ENCODE results near the gene MICU2.

MICU2 gene

GRCh38 chr13:21531455-21531854 lies 72.5 kb downstream of the MICU2 start:
- no peak for DNase-seq (ENCODE audit: low read depth, low spot score)
- Histone ChIP-seq H3K4me3 (no peak overlapping the region), H3K9ac (ENCODE audit: insufficient read length) (no peak overlapping the region), H3K9me3 (ENCODE audit: low read depth, low read length) (no peaks in the 10 kb centered on the region), H3K36me3 (ENCODE audit: insufficient read depth, low read length) (no peaks in the 10 kb centered on the region), H3K27ac (no peak overlapping the region)
- TF ChIP-seq POLR2AphosphoS5 (IDR thresholded peaks at IDR 0.05; ENCODE audit: borderline replicate concordance, low read depth, low read length) (no peak), FOXP2 (optimal IDR thresholded peaks at IDR 0.05; ENCODE audit: control extremely low read depth, extremely low read length, insufficient read depth) (no peak), EZH2 (IDR thresholded peaks at IDR 0.05) (no peak)

GRCh38 chr13:21530656-21531055 lies 73.3 kb downstream of the MICU2 start:
- no peak for DNase-seq (ENCODE audit: low read depth, low spot score)

GRCh38 chr13:21529146-21529893 lies 74.7 kb downstream of the MICU2 start:
- H3K27ac ChIP-seq = no peak overlapping the region
- H3K36me3 ChIP-seq (ENCODE audit: insufficient read depth, low read length) = no peaks in the 10 kb centered on the region
- no peak for TF ChIP-seq POLR2AphosphoS5 (IDR thresholded peaks at IDR 0.05; ENCODE audit: borderline replicate concordance, low read depth, low read length)
- TF ChIP-seq EZH2 (IDR thresholded peaks at IDR 0.05) = no peak
- TF ChIP-seq FOXP2 (optimal IDR thresholded peaks at IDR 0.05; ENCODE audit: control extremely low read depth, extremely low read length, insufficient read depth) = no peak
- H3K9me3 ChIP-seq (ENCODE audit: low read depth, low read length) = no peaks in the 10 kb centered on the region
- no peak overlapping the region for H3K9ac ChIP-seq (ENCODE audit: insufficient read length)
- DNase-seq (ENCODE audit: low read depth, low spot score) = no peak
- H3K4me3 ChIP-seq = no peak overlapping the region

More at GRCh38 chr13:21530656-21531055, 73.3 kb downstream of the MICU2 start:
- no peaks in the 10 kb centered on the region for H3K36me3 ChIP-seq (ENCODE audit: insufficient read depth, low read length)
- no peak overlapping the region for H3K27ac ChIP-seq
- no peak overlapping the region for H3K9ac ChIP-seq (ENCODE audit: insufficient read length)
- no peak for TF ChIP-seq POLR2AphosphoS5 (IDR thresholded peaks at IDR 0.05; ENCODE audit: borderline replicate concordance, low read depth, low read length)
- TF ChIP-seq FOXP2 (optimal IDR thresholded peaks at IDR 0.05; ENCODE audit: control extremely low read depth, extremely low read length, insufficient read depth) = no peak
- no peak for TF ChIP-seq EZH2 (IDR thresholded peaks at IDR 0.05)
- H3K4me3 ChIP-seq = no peak overlapping the region
- no peaks in the 10 kb centered on the region for H3K9me3 ChIP-seq (ENCODE audit: low read depth, low read length)

GRCh38 chr13:21528616-21529015 lies 75.4 kb downstream of the MICU2 start:
- no peak for DNase-seq (ENCODE audit: low read depth, low spot score)
- Histone ChIP-seq H3K9ac (ENCODE audit: insufficient read length) (no peak overlapping the region), H3K4me3 (no peak overlapping the region), H3K27ac (no peak overlapping the region), H3K9me3 (ENCODE audit: low read depth, low read length) (no peaks in the 10 kb centered on the region), H3K36me3 (ENCODE audit: insufficient read depth, low read length) (no peaks in the 10 kb centered on the region)
- no peak for TF ChIP-seq POLR2AphosphoS5 (IDR thresholded peaks at IDR 0.05; ENCODE audit: borderline replicate concordance, low read depth, low read length)
- TF ChIP-seq EZH2 (IDR thresholded peaks at IDR 0.05) = no peak
- no peak for TF ChIP-seq FOXP2 (optimal IDR thresholded peaks at IDR 0.05; ENCODE audit: control extremely low read depth, extremely low read length, insufficient read depth)

- no peak for DNase-seq (ENCODE audit: low read depth, low spot score)
- H3K36me3 ChIP-seq (ENCODE audit: insufficient read depth, low read length) = 0 out of 2 replicates have a peak, but pooled peaks cover 5% of the 10 kb centered on the region
- H3K9ac ChIP-seq (ENCODE audit: insufficient read length) = no peak overlapping the region
- H3K27ac ChIP-seq = no peak overlapping the region
- H3K4me3 ChIP-seq = no peak overlapping the region
- no peak for TF ChIP-seq FOXP2 (optimal IDR thresholded peaks at IDR 0.05; ENCODE audit: control extremely low read depth, extremely low read length, insufficient read depth)
- no peak for TF ChIP-seq POLR2AphosphoS5 (IDR thresholded peaks at IDR 0.05; ENCODE audit: borderline replicate concordance, low read depth, low read length)
- no peak for TF ChIP-seq EZH2 (IDR thresholded peaks at IDR 0.05)
- H3K9me3 ChIP-seq (ENCODE audit: low read depth, low read length) = no peaks in the 10 kb centered on the region
These were observed 77.0 kb downstream of the MICU2 start for GRCh38 chr13:21526707-21527540.

GRCh38 chr13:21522847-21523246 lies 81.1 kb downstream of the MICU2 start:
- TF ChIP-seq FOXP2 (optimal IDR thresholded peaks at IDR 0.05; ENCODE audit: control extremely low read depth, extremely low read length, insufficient read depth) (no peak), POLR2AphosphoS5 (IDR thresholded peaks at IDR 0.05; ENCODE audit: borderline replicate concordance, low read depth, low read length) (no peak), EZH2 (IDR thresholded peaks at IDR 0.05) (no peak)
- H3K36me3 ChIP-seq (ENCODE audit: insufficient read depth, low read length) = 0 out of 2 replicates have a peak, but pooled peaks cover 5% of the 10 kb centered on the region

GRCh38 chr13:21522130-21522529 lies 81.8 kb downstream of the MICU2 start:
- Histone ChIP-seq H3K36me3 (ENCODE audit: insufficient read depth, low read length) (0 out of 2 replicates have a peak, but pooled peaks cover 5% of the 10 kb centered on the region), H3K9ac (ENCODE audit: insufficient read length) (no peak overlapping the region), H3K27ac (no peak overlapping the region), H3K4me3 (no peak overlapping the region), H3K9me3 (ENCODE audit: low read depth, low read length) (no peaks in the 10 kb centered on the region)
- DNase-seq (ENCODE audit: low read depth, low spot score) = no peak
- no peak for TF ChIP-seq EZH2 (IDR thresholded peaks at IDR 0.05)
- no peak for TF ChIP-seq FOXP2 (optimal IDR thresholded peaks at IDR 0.05; ENCODE audit: control extremely low read depth, extremely low read length, insufficient read depth)
- no peak for TF ChIP-seq POLR2AphosphoS5 (IDR thresholded peaks at IDR 0.05; ENCODE audit: borderline replicate concordance, low read depth, low read length)

More at GRCh38 chr13:21522847-21523246, 81.1 kb downstream of the MICU2 start:
- Histone ChIP-seq H3K9me3 (ENCODE audit: low read depth, low read length) (no peaks in the 10 kb centered on the region), H3K9ac (ENCODE audit: insufficient read length) (no peak overlapping the region), H3K4me3 (no peak overlapping the region), H3K27ac (no peak overlapping the region)
- no peak for DNase-seq (ENCODE audit: low read depth, low spot score)

GRCh38 chr13:21518617-21519144 lies 85.3 kb downstream of the MICU2 start:
- no peaks in the 10 kb centered on the region for H3K9me3 ChIP-seq (ENCODE audit: low read depth, low read length)
- H3K4me3 ChIP-seq = no peak overlapping the region
- no peak overlapping the region for H3K27ac ChIP-seq
- no peak for TF ChIP-seq EZH2 (IDR thresholded peaks at IDR 0.05)
- TF ChIP-seq POLR2AphosphoS5 (IDR thresholded peaks at IDR 0.05; ENCODE audit: borderline replicate concordance, low read depth, low read length) = no peak
- TF ChIP-seq FOXP2 (optimal IDR thresholded peaks at IDR 0.05; ENCODE audit: control extremely low read depth, extremely low read length, insufficient read depth) = no peak
- no peak overlapping the region for H3K9ac ChIP-seq (ENCODE audit: insufficient read length)
- no peak for DNase-seq (ENCODE audit: low read depth, low spot score)
- H3K36me3 ChIP-seq (ENCODE audit: insufficient read depth, low read length) = peaks cover 9% of the 10 kb centered on the region; the same call in 1 of the 2 replicates

Measured in SK-N-MC (cell line).